Nephron progenitor cell (in vitro differentiated cells): Measurements from ENCODE around the gene DNMT3B.

Source experiments
- DNase-seq: peaks from one replicate; pipeline ENCODE4 v3.0.0; 2021
- H3K27ac Mint-ChIP-seq: 2 replicates; pipeline ENCODE4 v1.8.0; 2021; ENCODE audit warnings: mild to moderate bottlenecking, moderate library complexity, mixed read lengths
- H3K27me3 Mint-ChIP-seq: 2 replicates; pipeline ENCODE4 v1.8.0; 2021; ENCODE audit warnings: mild to moderate bottlenecking, low read depth, mixed read lengths; ENCODE audit not compliant: poor library complexity
- H3K36me3 Mint-ChIP-seq: 2 replicates; pipeline ENCODE4 v1.8.0; 2021; ENCODE audit warnings: low read depth, mixed read lengths
- H3K4me1 Mint-ChIP-seq: 2 replicates; pipeline ENCODE4 v1.8.0; 2021; ENCODE audit warnings: mixed read lengths
- H3K4me3 Mint-ChIP-seq: 2 replicates; pipeline ENCODE4 v1.8.0; 2021; ENCODE audit warnings: mild to moderate bottlenecking, moderate library complexity, mixed read lengths
- H3K9me3 Mint-ChIP-seq: 2 replicates; pipeline ENCODE4 v1.8.0; 2021; ENCODE audit warnings: mild to moderate bottlenecking, moderate library complexity, mixed read lengths
- CTCF ChIP-seq: fragments of 200-600 bp; sonication (generic); IDR thresholded peaks from 2 replicates; pipeline ENCODE4 v1.5.0; 2021; ENCODE audit warnings: antibody characterized with exemption

DNMT3B gene

GRCh38 chr20:32767418-32768198, 5.4 kb downstream of the DNMT3B start:
- peak overlapping the region; percentile 79 for H3K27ac Mint-ChIP-seq
- H3K36me3 Mint-ChIP-seq = peaks cover 7% of the 10 kb centered on the region
- TF ChIP-seq CTCF = no peak
- no peaks in the 10 kb centered on the region for H3K9me3 Mint-ChIP-seq
- H3K27me3 Mint-ChIP-seq = peaks cover 2% of the 10 kb centered on the region
- DNase-seq = no peak
- H3K4me3 Mint-ChIP-seq = no peak overlapping the region
- H3K4me1 Mint-ChIP-seq = peaks cover 47% of the 10 kb centered on the region

DNA sequence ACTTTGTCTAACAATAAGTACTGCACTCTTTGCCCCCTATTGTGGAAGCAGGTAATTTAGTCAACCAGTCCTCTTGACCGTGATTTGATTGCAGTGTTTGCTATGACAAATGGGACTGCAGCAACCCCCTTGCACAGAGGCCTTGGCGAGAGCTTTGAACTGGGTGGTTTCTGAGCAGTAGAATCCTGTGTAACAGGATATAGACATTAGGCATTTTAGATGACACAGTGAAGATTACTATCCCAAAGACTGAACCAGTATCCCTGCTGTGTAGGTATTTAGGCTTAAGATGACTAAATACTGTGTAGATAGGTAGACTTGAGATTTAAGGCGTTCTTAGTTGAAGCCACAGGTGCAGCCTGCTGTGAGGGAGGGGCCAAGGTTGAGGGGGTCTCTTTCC, 9.9 kb downstream of the DNMT3B start:
- DNase-seq = no peak
- H3K27ac Mint-ChIP-seq = no peak overlapping the region
- peaks cover 7% of the 10 kb centered on the region for H3K27me3 Mint-ChIP-seq
- peaks cover 57% of the 10 kb centered on the region for H3K4me1 Mint-ChIP-seq
- no peaks in the 10 kb centered on the region for H3K9me3 Mint-ChIP-seq
- peaks cover 7% of the 10 kb centered on the region for H3K36me3 Mint-ChIP-seq
- H3K4me3 Mint-ChIP-seq = no peak overlapping the region
- no peak for TF ChIP-seq CTCF

- Mint-ChIP-seq H3K27ac (no peak overlapping the region), H3K4me3 (no peak overlapping the region), H3K9me3 (no peaks in the 10 kb centered on the region), H3K36me3 (no peaks in the 10 kb centered on the region), H3K27me3 (peaks cover 5% of the 10 kb centered on the region), H3K4me1 (peaks cover 48% of the 10 kb centered on the region)
- no peak for DNase-seq
- no peak for TF ChIP-seq CTCF
Observed at GRCh38 chr20:32773223-32773622, 11.0 kb downstream of the DNMT3B start.

DNA sequence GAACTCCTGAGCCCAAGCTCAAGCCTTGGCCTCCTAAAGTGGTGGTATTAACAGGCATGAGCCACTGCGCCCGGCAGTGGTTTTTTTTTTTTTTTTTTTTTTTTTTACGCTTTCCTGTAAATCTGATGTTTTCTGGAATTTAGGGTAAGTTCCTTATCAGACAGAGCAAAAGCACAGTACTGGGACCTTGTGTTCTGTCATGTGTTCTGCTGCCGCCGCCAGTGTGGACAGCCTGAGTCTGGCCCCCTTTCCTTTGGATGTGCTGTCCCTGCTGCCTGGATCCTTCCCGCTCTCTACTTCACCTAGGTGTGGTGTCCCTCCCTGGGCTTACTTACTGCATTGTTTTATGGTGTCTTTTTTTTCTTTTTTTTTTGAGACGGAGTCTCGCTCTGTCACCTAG, 11.7 kb downstream of the DNMT3B start:
- H3K36me3 Mint-ChIP-seq = no peaks in the 10 kb centered on the region
- no peak overlapping the region for H3K27ac Mint-ChIP-seq
- H3K4me3 Mint-ChIP-seq = no peak overlapping the region
- H3K9me3 Mint-ChIP-seq = no peaks in the 10 kb centered on the region
- H3K4me1 Mint-ChIP-seq = peaks cover 55% of the 10 kb centered on the region
- peaks cover 5% of the 10 kb centered on the region for H3K27me3 Mint-ChIP-seq
- TF ChIP-seq CTCF = no peak
- no peak for DNase-seq

DNA sequence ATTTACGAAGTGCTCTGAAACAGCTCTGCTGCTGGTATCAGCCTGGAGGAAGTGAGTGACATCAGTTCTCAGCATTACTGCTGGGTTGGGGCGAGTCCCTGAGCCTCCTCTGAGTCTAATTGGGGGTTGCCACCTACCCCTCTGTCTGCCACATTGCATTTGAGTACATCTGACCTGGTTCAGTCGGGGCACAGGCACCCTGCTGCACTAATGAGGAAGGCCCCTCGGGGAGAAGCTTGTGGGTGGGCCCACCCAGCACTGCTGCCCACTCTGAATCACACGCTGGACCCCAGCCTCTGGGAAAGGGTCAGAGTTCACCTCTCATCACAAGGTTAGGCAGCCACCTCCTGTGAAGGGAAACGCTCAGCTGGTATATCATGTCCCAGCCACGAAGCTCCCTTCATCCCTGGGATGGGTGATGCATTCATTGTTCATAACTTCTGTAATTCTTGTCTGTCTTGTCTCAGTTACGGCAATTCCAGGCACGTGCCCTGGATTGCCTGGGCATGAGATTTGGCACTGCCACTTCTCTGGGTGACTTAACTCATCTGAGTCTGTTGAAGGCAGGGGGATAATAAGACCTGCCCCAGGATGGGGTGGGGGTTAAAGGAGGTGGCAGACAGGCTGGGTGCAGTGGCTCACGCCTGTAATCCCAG, 13.3 kb downstream of the DNMT3B start:
- H3K36me3 Mint-ChIP-seq = no peaks in the 10 kb centered on the region
- TF ChIP-seq CTCF = no peak
- no peak for DNase-seq
- H3K4me3 Mint-ChIP-seq = no peak overlapping the region
- peaks cover 5% of the 10 kb centered on the region for H3K27me3 Mint-ChIP-seq
- H3K9me3 Mint-ChIP-seq = no peaks in the 10 kb centered on the region
- H3K4me1 Mint-ChIP-seq = peaks cover 69% of the 10 kb centered on the region
- H3K27ac Mint-ChIP-seq = peak overlapping the region; percentile 51
